Stimulated activated CD4-positive, alpha-beta T cell treated with anti-CD3 and anti-CD28 coated beads, Interleukin-2, amount 100 ng/mL, for 24 hours (primary cell): ENCODE results near the gene HOXC10.

ENCODE experiments used
- DNase-seq, 2 donors: peaks; one replicate each; pipeline ENCODE4 v3.0.0-alpha.2; 2020

The HOXC10 gene

DNA sequence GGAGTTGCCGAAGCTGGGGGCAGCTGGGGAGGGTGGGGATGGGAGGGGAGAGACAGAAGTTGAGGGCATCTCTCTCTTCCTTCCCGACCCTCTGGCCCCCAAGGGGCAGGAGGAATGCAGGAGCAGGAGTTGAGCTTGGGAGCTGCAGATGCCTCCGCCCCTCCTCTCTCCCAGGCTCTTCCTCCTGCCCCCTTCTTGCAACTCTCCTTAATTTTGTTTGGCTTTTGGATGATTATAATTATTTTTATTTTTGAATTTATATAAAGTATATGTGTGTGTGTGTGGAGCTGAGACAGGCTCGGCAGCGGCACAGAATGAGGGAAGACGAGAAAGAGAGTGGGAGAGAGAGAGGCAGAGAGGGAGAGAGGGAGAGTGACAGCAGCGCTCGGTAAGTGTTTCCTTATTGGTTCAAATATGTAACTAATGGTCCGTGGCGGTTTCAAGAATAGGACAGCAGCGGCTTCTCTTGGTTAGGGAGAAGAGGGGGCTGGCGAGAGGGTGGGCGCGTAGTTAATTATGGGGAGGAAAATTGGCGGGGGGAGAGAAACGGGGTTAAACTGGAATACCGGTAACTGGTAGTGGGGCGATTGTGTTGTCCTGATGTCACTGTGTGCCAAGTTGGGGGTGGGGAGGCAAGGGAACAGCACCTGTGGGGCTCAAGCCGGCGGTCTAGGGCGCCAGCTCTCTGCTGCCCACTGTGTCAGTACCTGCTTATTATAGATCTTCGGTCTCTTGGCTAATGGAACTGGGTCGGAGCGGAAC, 32.3 kb downstream of the HOXC10 start:
- DNase-seq, result no peak

- peak; percentile 69 to 76 for DNase-seq
Measured at GRCh38 chr12:54017878-54018467, 33.0 kb downstream of the HOXC10 start.

DNA sequence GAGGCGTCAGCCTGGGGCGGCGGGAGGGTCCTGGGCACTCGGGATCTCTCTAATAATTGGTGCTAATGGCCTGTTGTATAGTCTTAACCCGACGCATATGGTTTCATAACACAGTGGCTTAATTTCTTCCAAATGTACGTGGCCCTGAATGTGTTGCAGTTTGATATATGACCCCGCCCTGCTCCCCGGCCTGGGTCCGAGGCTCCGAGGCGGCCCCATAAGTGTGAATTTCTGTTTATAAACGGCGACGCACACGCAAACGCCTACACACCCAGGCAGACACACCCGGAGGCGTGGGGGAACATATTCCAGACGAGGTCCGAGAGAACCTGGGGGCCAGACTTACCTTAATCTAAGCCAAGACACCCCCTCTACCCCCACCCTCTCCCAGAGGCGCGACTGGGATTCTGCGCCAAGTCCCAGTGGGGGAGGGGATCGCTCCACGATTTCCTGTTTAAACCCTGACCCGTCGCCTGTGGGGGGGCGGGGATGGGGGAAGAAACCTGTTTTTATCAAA, 33.6 kb downstream of the HOXC10 start:
- DNase-seq, result no peak

- DNase-seq, result no peak
Measured at GRCh38 chr12:54019091-54019811, 34.3 kb downstream of the HOXC10 start.

DNA sequence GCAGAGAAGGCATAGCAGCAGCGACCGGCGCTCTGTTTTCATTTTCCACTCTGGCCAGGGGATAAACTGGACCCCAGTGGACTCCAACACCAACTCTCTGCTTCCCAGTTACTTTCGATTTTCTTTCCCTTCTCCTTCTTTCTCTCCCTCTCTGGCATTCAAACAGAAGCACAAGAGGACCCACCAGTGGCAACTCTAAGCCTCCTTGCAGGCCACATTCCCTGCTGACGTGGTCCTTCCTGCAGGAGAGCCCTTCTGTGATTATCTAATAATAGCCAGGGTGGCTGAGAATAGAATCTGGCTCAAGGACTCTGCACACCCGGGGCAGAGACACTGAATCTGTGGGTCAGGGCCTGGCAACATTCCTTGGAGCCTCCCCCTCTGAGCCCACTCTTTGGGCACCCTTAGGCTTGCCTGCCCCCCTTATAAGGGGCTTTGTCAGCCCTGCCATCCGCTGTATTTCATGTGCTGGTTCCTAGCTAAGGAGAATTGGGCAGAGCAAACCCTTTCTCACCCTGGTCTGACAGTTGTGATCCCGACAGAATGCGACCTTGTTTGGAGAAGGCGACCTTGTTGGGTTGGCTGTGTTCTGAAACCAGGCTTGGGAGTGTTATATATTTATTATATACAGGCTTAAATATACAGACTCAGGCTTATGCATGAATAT, 35.1 kb downstream of the HOXC10 start:
- no peak for DNase-seq

DNA sequence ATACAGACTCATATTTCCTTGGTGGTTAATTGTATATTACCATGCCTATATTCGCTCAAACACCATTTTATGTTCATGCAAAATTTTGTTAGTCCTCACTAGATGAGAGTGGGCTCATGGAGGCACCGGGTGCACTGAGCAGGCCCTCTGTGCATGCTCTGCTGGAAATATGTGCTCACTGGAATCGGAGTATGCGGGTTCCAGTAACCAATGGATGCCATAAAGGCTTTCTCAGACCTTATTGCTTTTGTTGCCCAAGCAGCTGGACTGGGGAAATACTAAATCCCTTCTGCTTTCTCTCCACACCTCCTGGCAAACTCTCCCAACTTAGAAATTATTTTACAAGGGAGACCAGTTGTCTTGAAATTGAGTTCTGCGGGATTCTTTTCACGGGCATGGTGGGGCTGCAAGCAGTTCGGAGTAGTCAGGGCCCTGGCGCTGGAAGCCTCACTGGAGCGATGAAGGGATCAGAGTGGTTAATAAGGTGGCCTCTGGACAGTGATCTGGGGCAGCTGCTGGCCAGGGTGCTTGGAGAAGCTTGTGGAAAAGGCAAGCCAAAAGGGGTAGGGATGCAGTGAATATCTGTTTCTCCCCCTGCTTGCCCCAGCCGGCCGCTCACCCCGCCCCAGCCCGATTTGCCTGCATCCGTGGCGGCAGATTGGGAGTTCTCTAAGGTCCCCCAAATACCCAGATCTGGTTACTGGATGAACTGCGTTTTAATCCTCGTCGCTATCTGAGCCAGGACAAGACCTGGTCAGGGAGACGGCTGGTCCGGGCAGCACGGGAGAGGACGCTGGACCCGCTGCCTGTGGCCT, 35.9 kb downstream of the HOXC10 start:
- no peak for DNase-seq

DNA sequence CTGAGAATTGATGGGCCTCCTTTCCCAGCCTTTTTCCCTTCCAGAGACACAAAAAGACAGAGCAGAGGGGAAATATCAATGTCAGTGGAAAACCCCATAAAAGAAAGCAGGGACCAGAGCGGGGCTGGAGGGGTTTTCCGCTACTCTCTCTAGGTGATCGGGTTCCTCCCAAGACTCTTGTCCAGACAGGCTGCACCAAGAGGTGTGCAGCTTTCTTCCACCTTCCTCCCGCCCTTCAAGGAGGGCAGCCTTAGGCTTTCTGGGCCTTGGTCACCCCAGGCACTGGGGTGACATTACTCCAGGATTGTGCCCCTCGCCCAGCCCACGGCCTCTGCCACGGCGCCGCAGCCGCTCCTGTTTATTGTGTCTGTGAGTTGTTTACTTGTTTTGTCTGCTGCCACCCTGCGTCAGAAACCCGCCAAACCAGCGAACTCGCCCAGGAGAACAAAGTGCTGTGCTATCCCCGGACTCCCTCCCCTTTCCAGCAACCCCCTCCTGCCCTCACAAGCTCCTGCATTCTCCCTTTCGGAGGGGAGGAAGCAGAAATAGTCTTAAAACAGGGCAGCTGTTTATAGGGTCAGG, 36.6 kb downstream of the HOXC10 start:
- DNase-seq, result no peak

- no peak for DNase-seq
Measured at GRCh38 chr12:54022960-54023884, 38.3 kb downstream of the HOXC10 start.

GRCh38 chr12:54024127-54024526, 39.2 kb downstream of the HOXC10 start:
- no peak for DNase-seq

GRCh38 chr12:54024581-54025305, 39.8 kb downstream of the HOXC10 start:
- no peak for DNase-seq

DNA sequence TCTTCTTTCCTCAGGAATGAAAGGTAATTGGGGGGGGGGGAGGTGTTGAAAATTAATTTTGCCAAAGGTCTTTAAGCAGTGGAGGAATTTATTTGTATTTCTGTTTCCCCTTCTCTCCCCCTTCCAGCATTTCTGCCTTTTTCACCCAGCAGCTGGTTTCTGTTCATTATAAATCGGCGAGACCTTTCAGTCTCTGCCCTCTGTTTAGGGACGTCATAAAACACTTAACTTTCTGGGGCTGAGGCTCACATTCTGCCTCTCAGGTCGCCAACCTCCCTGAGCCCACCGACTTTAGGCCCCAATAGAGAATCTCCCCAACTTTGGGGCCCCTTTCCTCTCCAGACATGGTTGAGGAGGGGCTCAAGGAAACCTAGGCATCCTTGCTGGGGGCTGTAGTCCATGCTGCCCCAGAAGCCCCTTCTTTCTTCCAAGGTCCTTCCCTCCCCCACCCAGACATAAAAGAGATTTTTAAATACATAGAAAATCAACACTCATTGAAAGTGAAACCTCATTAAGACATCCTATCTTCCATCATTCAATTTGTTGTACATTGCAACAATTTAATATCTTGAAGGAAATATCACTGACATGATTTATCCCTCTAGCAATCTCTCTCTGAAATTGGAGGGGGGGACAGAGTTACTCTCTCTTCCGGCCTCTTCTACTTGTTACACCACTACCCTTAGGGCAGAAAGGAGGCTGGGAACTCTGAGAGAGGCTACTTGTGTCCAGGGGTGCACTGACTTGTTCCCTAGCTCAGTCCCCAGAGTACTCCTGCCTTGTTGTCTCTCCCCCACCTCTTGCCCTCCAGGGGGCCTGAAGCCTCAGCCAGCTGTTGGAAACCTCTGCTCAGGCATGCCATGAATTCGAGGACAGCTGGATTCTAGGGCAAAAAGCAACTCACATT, 40.8 kb downstream of the HOXC10 start:
- DNase-seq, result no peak

- no peak for DNase-seq
Measured at GRCh38 chr12:54026640-54027441, 41.9 kb downstream of the HOXC10 start.

DNA sequence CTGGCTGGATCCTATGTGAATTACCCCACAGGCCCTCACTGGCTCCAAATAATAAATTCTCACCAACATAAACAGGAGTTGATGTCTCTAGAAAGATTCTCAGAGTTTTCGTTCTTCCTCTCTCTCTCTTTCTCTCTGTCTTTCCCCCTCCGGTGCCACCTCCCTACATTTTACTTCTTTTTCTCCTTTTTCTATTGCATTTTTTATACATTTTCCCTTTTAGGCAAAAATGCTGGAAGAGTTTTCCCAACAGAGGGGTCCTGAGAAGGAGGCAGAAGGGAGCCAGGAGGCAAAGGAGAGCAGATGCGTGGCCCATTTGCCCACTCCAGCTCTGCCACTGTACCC, 42.5 kb downstream of the HOXC10 start:
- DNase-seq, result no peak

DNA sequence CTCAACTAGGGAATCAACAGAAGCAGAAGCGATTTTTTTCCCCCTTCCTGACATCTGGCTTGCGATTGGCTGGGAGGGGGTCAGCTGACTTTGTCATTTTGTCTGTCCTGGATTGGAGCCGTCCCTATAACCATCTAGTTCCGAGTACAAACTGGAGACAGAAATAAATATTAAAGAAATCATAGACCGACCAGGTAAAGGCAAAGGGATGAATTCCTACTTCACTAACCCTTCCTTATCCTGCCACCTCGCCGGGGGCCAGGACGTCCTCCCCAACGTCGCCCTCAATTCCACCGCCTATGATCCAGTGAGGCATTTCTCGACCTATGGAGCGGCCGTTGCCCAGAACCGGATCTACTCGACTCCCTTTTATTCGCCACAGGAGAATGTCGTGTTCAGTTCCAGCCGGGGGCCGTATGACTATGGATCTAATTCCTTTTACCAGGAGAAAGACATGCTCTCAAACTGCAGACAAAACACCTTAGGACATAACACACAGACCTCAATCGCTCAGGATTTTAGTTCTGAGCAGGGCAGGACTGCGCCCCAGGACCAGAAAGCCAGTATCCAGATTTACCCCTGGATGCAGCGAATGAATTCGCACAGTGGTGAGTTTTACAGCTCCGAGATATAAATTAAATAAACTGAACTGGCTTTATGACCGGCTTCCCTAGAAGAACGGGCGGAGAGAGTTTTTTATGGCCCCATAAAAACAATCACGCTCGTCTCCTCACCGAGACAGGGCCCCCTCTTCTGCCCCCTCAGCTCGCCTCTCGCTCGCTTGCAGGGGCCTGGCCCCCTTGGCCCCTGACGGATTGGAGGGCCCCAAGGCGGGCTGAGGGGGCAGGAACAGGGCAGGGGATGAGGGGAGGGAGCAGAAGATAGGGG, 43.6 kb downstream of the HOXC10 start, which contains the start of gene HOXC6:
HOXC6 (plus strand) TSS at position 127 of the 888 bp plus-strand sequence; CDS start at position 209, 82 bp downstream.
- DNase-seq, result no peak

DNA sequence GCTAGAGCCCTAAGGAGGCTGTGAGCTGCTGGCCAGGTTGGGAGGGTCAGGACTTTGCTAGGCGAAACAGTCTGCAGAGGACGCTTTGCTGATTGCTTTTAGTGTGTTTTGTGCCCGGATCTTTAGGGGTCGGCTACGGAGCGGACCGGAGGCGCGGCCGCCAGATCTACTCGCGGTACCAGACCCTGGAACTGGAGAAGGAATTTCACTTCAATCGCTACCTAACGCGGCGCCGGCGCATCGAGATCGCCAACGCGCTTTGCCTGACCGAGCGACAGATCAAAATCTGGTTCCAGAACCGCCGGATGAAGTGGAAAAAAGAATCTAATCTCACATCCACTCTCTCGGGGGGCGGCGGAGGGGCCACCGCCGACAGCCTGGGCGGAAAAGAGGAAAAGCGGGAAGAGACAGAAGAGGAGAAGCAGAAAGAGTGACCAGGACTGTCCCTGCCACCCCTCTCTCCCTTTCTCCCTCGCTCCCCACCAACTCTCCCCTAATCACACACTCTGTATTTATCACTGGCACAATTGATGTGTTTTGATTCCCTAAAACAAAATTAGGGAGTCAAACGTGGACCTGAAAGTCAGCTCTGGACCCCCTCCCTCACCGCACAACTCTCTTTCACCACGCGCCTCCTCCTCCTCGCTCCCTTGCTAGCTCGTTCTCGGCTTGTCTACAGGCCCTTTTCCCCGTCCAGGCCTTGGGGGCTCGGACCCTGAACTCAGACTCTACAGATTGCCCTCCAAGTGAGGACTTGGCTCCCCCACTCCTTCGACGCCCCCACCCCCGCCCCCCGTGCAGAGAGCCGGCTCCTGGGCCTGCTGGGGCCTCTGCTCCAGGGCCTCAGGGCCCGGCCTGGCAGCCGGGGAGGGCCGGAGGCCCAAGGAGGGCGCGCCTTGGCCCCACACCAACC, 44.8 kb downstream of the HOXC10 start:
- DNase-seq, result no peak

DNA sequence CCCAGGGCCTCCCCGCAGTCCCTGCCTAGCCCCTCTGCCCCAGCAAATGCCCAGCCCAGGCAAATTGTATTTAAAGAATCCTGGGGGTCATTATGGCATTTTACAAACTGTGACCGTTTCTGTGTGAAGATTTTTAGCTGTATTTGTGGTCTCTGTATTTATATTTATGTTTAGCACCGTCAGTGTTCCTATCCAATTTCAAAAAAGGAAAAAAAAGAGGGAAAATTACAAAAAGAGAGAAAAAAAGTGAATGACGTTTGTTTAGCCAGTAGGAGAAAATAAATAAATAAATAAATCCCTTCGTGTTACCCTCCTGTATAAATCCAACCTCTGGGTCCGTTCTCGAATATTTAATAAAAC, 45.5 kb downstream of the HOXC10 start:
- DNase-seq, result no peak
